GM19239 (cell line): Measurements from ENCODE around the gene UQCC5.

Experiments used
- DNase-seq: peaks from one replicate; pipeline ENCODE4 v3.0.0; 2011; ENCODE audit warnings: low spot score; ENCODE audit not compliant: insufficient read length
- FAIRE-seq: peaks from 2 replicates; lab custom pipeline; 2011; peaks lifted over from hg19 to GRCh38; lab: Jason Lieb, UNC

UQCC5 gene

GRCh38 chr3:52503788-52504424, 32.5 kb upstream of the UQCC5 start:
- FAIRE-seq = no peak
- DNase-seq = no peak

- DNase-seq = no peak
- FAIRE-seq = no peak
These were observed 31.4 kb upstream of the UQCC5 start for GRCh38 chr3:52504977-52505376.

GRCh38 chr3:52506266-52506966, 30.0 kb upstream of the UQCC5 start:
- FAIRE-seq (no peak), DNase-seq (no peak)

GRCh38 chr3:52507359-52507758, 29.0 kb upstream of the UQCC5 start:
- FAIRE-seq = no peak
- DNase-seq = no peak

GRCh38 chr3:52509753-52510328, 26.6 kb upstream of the UQCC5 start:
- FAIRE-seq (no peak), DNase-seq (no peak)

GRCh38 chr3:52511509-52511908, 24.9 kb upstream of the UQCC5 start:
- DNase-seq (no peak), FAIRE-seq (no peak)

- FAIRE-seq (no peak), DNase-seq (no peak)
These were observed 24.3 kb upstream of the UQCC5 start for GRCh38 chr3:52512105-52512504.

- DNase-seq (no peak), FAIRE-seq (no peak)
These were observed 23.7 kb upstream of the UQCC5 start for GRCh38 chr3:52512727-52513126.

- no peak for FAIRE-seq
- DNase-seq = no peak
These were observed 23.1 kb upstream of the UQCC5 start for GRCh38 chr3:52513281-52513680.

- FAIRE-seq (no peak), DNase-seq (no peak)
These were observed 21.8 kb upstream of the UQCC5 start for GRCh38 chr3:52514576-52514975.

- no peak for FAIRE-seq
These were observed 21.2 kb upstream of the UQCC5 start for GRCh38 chr3:52515192-52515591.

GRCh38 chr3:52516509-52517195, 19.8 kb upstream of the UQCC5 start:
- FAIRE-seq = no peak
- no peak for DNase-seq

More at GRCh38 chr3:52515192-52515591, 21.2 kb upstream of the UQCC5 start:
- DNase-seq = no peak

- FAIRE-seq = no peak
- no peak for DNase-seq
These were observed 18.3 kb upstream of the UQCC5 start for GRCh38 chr3:52517796-52518722.

GRCh38 chr3:52518723-52519444, 17.5 kb upstream of the UQCC5 start:
- DNase-seq (no peak), FAIRE-seq (no peak)

- FAIRE-seq (no peak), DNase-seq (no peak)
These were observed 16.8 kb upstream of the UQCC5 start for GRCh38 chr3:52519445-52520140.

- FAIRE-seq = no peak
- no peak for DNase-seq
These were observed 16.2 kb upstream of the UQCC5 start for GRCh38 chr3:52520141-52520667.

- DNase-seq (no peak), FAIRE-seq (no peak)
These were observed 15.5 kb upstream of the UQCC5 start for GRCh38 chr3:52520716-52521487.

- no peak for FAIRE-seq
- no peak for DNase-seq
These were observed 14.9 kb upstream of the UQCC5 start for GRCh38 chr3:52521488-52521824.
